RWPE2 (cell line): Measurements from ENCODE around the gene HHIPL1.

ENCODE experiments used
- ATAC-seq: fragments of 200-7000 bp; cut with Tn5 transposase; 3 replicates; pipeline ENCODE4 v1.9.1; 2021; ENCODE audit warnings: low read depth
- DNase-seq: peaks from one replicate; pipeline ENCODE4 v3.0.0-alpha.2; 2020; ENCODE audit warnings: low spot score
- H3K27ac ChIP-seq: fragments of 450-650 bp; 2 replicates; pipeline ENCODE4 v1.5.1; 2017; ENCODE audit warnings: mild to moderate bottlenecking; ENCODE audit not compliant: poor library complexity, severe bottlenecking
- H3K27me3 ChIP-seq: fragments of 250-450 bp; sonication (Bioruptor Pico); 2 replicates; pipeline ENCODE4 v1.5.1; 2021; ENCODE audit warnings: mild to moderate bottlenecking, moderate library complexity; ENCODE audit not compliant: insufficient read depth, poor library complexity, severe bottlenecking
- H3K36me3 ChIP-seq: fragments of 250-450 bp; sonication (Bioruptor Pico); 2 replicates; pipeline ENCODE4 v1.5.1; 2020; ENCODE audit warnings: low read depth, mild to moderate bottlenecking, moderate library complexity
- H3K4me1 ChIP-seq: fragments of 250-450 bp; sonication (Bioruptor Pico); 2 replicates; pipeline ENCODE4 v1.5.1; 2021; ENCODE audit warnings: mild to moderate bottlenecking, moderate library complexity; ENCODE audit not compliant: insufficient read depth, poor library complexity, severe bottlenecking
- H3K4me3 ChIP-seq: fragments of 250-450 bp; sonication (Bioruptor Pico); 2 replicates; pipeline ENCODE4 v1.5.1; 2021; ENCODE audit warnings: mild to moderate bottlenecking, moderate library complexity; ENCODE audit not compliant: severe bottlenecking
- H3K9me3 ChIP-seq: fragments of 250-450 bp; sonication (Bioruptor Pico); 2 replicates; pipeline ENCODE4 v1.5.1; 2021; ENCODE audit warnings: mild to moderate bottlenecking, moderate library complexity; ENCODE audit not compliant: severe bottlenecking
- CTCF ChIP-seq: fragments of 450-650 bp; IDR thresholded peaks from one replicate; pipeline ENCODE4 v1.5.1; 2017; ENCODE audit warnings: mild to moderate bottlenecking, moderate library complexity; ENCODE audit not compliant: poor library complexity, severe bottlenecking

HHIPL1 gene

GRCh38 chr14:99633141-99633540 is 11.8 kb upstream of the HHIPL1 start:
- no peak for TF ChIP-seq CTCF
- H3K27ac ChIP-seq: no peak overlapping the region
- H3K4me3 ChIP-seq: no peak overlapping the region
- DNase-seq (no peak), ATAC-seq (no peak)
- H3K27me3 ChIP-seq: no peaks in the 10 kb centered on the region
- no peaks in the 10 kb centered on the region for H3K4me1 ChIP-seq
- H3K36me3 ChIP-seq: no peaks in the 10 kb centered on the region
- H3K9me3 ChIP-seq: no peaks in the 10 kb centered on the region

- Histone ChIP-seq H3K4me1 (no peaks in the 10 kb centered on the region), H3K9me3 (no peaks in the 10 kb centered on the region), H3K27me3 (no peaks in the 10 kb centered on the region), H3K27ac (no peak overlapping the region), H3K36me3 (no peaks in the 10 kb centered on the region), H3K4me3 (no peak overlapping the region)
- TF ChIP-seq CTCF: no peak
- ATAC-seq (no peak), DNase-seq (no peak)
These were observed 11.0 kb upstream of the HHIPL1 start for GRCh38 chr14:99633918-99634317.

GRCh38 chr14:99634443-99634842 is 10.5 kb upstream of the HHIPL1 start:
- no peak for ATAC-seq
- no peaks in the 10 kb centered on the region for H3K9me3 ChIP-seq
- no peak for DNase-seq
- TF ChIP-seq CTCF: no peak
- H3K27me3 ChIP-seq: no peaks in the 10 kb centered on the region
- no peak overlapping the region for H3K4me3 ChIP-seq
- H3K36me3 ChIP-seq: no peaks in the 10 kb centered on the region
- H3K4me1 ChIP-seq: no peaks in the 10 kb centered on the region
- no peak overlapping the region for H3K27ac ChIP-seq

GRCh38 chr14:99635116-99635515 is 9.8 kb upstream of the HHIPL1 start:
- Histone ChIP-seq H3K36me3 (no peaks in the 10 kb centered on the region), H3K4me1 (no peaks in the 10 kb centered on the region), H3K9me3 (no peaks in the 10 kb centered on the region), H3K27ac (no peak overlapping the region), H3K27me3 (no peaks in the 10 kb centered on the region), H3K4me3 (no peak overlapping the region)
- DNase-seq (no peak), ATAC-seq (no peak)
- no peak for TF ChIP-seq CTCF

- no peak for ATAC-seq
- H3K27ac ChIP-seq: no peak overlapping the region
- DNase-seq: no peak
- no peak overlapping the region for H3K4me3 ChIP-seq
- no peaks in the 10 kb centered on the region for H3K27me3 ChIP-seq
- H3K4me1 ChIP-seq: no peaks in the 10 kb centered on the region
- H3K9me3 ChIP-seq: no peaks in the 10 kb centered on the region
- no peaks in the 10 kb centered on the region for H3K36me3 ChIP-seq
- no peak for TF ChIP-seq CTCF
These were observed 8.4 kb upstream of the HHIPL1 start for GRCh38 chr14:99636487-99636886.
